Type B pancreatic cell (in vitro differentiated cells): ENCODE results near the gene PCDHB16. TPM values are rescaled to one million over a fixed set of nuclear protein-coding genes. Genes with fewer than 3 reads are reported as not detected.
"Not testable (repeated sequence)": the region's sequence is repeated elsewhere in the genome, so short reads cannot be mapped to it uniquely, and the experiment has no call there.

Source experiments
- DNase-seq: peaks from one replicate; pipeline ENCODE4 v3.0.0; 2021; ENCODE audit warnings: mixed read lengths; ENCODE audit not compliant: unreplicated experiment; ENCODE audit errors: extremely low spot score
- H3K27ac Mint-ChIP-seq: 2 replicates; pipeline ENCODE4 v1.8.0; 2021; ENCODE audit warnings: mild to moderate bottlenecking, mixed read lengths
- H3K27me3 Mint-ChIP-seq: 2 replicates; pipeline ENCODE4 v1.8.0; 2021; ENCODE audit warnings: mixed read lengths
- H3K36me3 Mint-ChIP-seq: 2 replicates; pipeline ENCODE4 v1.8.0; 2021; ENCODE audit warnings: mixed read lengths
- H3K4me1 Mint-ChIP-seq: one replicate; pipeline ENCODE4 v1.8.0; 2021; ENCODE audit warnings: mixed read lengths; ENCODE audit not compliant: unreplicated experiment
- H3K4me3 Mint-ChIP-seq: 2 replicates; pipeline ENCODE4 v1.8.0; 2021; ENCODE audit warnings: mild to moderate bottlenecking, mixed read lengths
- H3K9me3 Mint-ChIP-seq: 2 replicates; pipeline ENCODE4 v1.8.0; 2021; ENCODE audit warnings: mixed read lengths
- total RNA-seq: library from RNA; stranded (reverse); gene quantifications from 2 replicates; pipeline ENCODE4 v1.2.1, GENCODE V29; 2021; ENCODE audit warnings: low replicate concordance
- TF ChIP-seq, protein P1 (sequence below): fragments of 200-600 bp; sonication (generic); conservative IDR thresholded peaks from 2 replicates; pipeline ENCODE4 v1.5.0; 2021; ENCODE audit warnings: antibody characterized with exemption, mild to moderate bottlenecking

Gene PCDHB16
- total RNA-seq, 1 donor from 2014 or later = 6.9 TPM

- Mint-ChIP-seq H3K9me3 (no peaks in the 10 kb centered on the region), H3K4me3 (peak within 1 kb of the TSS; percentile 74), H3K27ac (no peak within 1 kb of the TSS), H3K36me3 (peaks cover 5% of the 10 kb centered on the region), H3K27me3 (no peaks in the 10 kb centered on the region), H3K4me1 (no peaks in the 10 kb centered on the region)
- TF ChIP-seq, protein P1, sequence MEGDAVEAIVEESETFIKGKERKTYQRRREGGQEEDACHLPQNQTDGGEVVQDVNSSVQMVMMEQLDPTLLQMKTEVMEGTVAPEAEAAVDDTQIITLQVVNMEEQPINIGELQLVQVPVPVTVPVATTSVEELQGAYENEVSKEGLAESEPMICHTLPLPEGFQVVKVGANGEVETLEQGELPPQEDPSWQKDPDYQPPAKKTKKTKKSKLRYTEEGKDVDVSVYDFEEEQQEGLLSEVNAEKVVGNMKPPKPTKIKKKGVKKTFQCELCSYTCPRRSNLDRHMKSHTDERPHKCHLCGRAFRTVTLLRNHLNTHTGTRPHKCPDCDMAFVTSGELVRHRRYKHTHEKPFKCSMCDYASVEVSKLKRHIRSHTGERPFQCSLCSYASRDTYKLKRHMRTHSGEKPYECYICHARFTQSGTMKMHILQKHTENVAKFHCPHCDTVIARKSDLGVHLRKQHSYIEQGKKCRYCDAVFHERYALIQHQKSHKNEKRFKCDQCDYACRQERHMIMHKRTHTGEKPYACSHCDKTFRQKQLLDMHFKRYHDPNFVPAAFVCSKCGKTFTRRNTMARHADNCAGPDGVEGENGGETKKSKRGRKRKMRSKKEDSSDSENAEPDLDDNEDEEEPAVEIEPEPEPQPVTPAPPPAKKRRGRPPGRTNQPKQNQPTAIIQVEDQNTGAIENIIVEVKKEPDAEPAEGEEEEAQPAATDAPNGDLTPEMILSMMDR = peak; percentile 69
- no peak for DNase-seq
Observed at GRCh38 chr5:141223112-141223783, 41.1 kb downstream of the PCDHB16 start, which contains the start of gene PCDHB14. PCDHB14 (plus strand) TSS chr5:141223343; CDS start chr5:141223506, 163 bp downstream.

DNA sequence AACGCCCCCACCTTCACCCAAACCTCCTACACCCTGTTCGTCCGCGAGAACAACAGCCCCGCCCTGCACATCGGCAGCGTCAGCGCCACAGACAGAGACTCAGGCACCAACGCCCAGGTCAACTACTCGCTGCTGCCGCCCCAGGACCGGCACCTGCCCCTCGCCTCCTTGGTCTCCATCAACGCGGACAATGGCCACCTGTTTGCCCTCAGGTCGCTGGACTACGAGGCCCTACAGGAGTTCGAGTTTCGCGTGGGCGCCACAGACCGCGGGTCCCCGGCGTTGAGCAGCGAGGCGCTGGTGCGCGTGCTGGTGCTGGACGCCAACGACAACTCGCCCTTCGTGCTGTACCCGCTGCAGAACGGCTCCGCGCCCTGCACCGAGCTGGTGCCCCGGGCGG is 42.7 kb downstream of the PCDHB16 start:
- not testable (repeated sequence) for H3K9me3 Mint-ChIP-seq, H3K36me3 Mint-ChIP-seq, DNase-seq, H3K4me1 Mint-ChIP-seq, H3K27me3 Mint-ChIP-seq, H3K27ac Mint-ChIP-seq, H3K4me3 Mint-ChIP-seq

DNA sequence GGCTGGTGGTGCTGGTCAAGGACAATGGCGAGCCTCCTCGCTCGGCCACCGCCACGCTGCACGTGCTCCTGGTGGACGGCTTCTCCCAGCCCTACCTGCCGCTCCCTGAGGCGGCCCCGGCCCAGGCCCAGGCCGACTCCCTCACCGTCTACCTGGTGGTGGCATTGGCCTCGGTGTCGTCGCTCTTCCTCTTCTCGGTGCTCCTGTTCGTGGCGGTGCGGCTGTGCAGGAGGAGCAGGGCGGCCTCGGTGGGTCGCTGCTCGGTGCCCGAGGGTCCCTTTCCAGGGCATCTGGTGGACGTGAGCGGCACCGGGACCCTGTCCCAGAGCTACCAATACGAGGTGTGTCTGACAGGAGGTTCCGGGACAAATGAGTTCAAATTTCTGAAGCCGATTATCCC is 43.2 kb downstream of the PCDHB16 start:
- not testable (repeated sequence) for H3K4me3 Mint-ChIP-seq, H3K36me3 Mint-ChIP-seq, H3K9me3 Mint-ChIP-seq

DNA sequence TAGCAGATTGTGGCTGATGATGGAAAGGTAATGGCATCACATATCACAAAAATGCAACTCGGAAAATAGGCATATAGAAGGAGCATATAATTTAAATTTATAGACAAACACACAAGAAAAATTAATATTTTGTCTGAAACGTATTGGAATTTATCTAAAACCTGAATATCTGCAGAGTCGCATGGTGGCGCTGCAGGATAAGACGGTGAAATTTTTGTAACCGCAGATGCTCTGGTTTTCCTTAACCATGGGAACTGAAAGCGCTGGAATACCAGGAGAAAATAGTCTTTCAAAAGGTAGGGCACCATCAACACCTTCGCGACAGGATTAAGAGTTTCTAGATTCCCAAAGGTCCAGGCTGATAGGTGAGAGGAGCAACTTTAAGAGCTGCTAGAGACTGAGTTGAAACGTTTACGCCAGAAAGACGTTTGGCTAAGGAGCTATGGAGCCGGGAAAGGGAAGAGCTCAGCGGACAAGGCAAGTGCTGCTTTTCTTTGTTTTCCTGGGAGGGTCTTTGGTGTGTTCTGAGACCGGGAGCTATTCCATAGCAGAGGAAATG is 52.0 kb downstream of the PCDHB16 start:
- no peak for DNase-seq
- H3K9me3 Mint-ChIP-seq = peaks cover 7% of the 10 kb centered on the region

More for the DNA sequence above, 43.2 kb downstream of the PCDHB16 start:
- not testable (repeated sequence) for H3K4me1 Mint-ChIP-seq, H3K27me3 Mint-ChIP-seq, H3K27ac Mint-ChIP-seq, DNase-seq

More for the DNA sequence above, 52.0 kb downstream of the PCDHB16 start:
- no peak overlapping the region for H3K27ac Mint-ChIP-seq
- H3K27me3 Mint-ChIP-seq = no peaks in the 10 kb centered on the region
- no peaks in the 10 kb centered on the region for H3K4me1 Mint-ChIP-seq
- TF ChIP-seq, protein P1 = no peak
- H3K36me3 Mint-ChIP-seq = no peaks in the 10 kb centered on the region
- no peak overlapping the region for H3K4me3 Mint-ChIP-seq

Other genes with a start within 250 kb of the PCDHB16 start
- 2.7 and 3.5 TPM in 2 replicates for gene PCDHAC2, start 215.9 kb upstream of the PCDHB16 start, total RNA-seq
- 0.05 and 0.24 TPM in 2 replicates for gene PCDHB1, start 131.0 kb upstream of the PCDHB16 start, total RNA-seq
- gene PCDHB2, start 87.8 kb upstream of the PCDHB16 start, total RNA-seq = 33.7 and 36.3 TPM in 2 replicates
- 3.9 and 5.4 TPM in 2 replicates for gene PCDHB3, start 81.9 kb upstream of the PCDHB16 start, total RNA-seq
- 1.3 and 2.7 TPM in 2 replicates for gene PCDHB4, start 60.6 kb upstream of the PCDHB16 start, total RNA-seq
- gene PCDHB5, start 47.2 kb upstream of the PCDHB16 start, total RNA-seq = 7.3 and 28.8 TPM in 2 replicates
- 0.80 and 0.95 TPM in 2 replicates for gene PCDHB6, start 32.3 kb upstream of the PCDHB16 start, total RNA-seq
- gene PCDHB7, start 9.7 kb upstream of the PCDHB16 start, total RNA-seq = 0.29 and 0.63 TPM in 2 replicates
- gene PCDHB8, start 4.6 kb upstream of the PCDHB16 start, total RNA-seq = 0.99 and 3.9 TPM in 2 replicates
- gene PCDHB9, start 4.8 kb downstream of the PCDHB16 start, total RNA-seq = 2.2 and 2.8 TPM in 2 replicates
- gene PCDHB10, start 10.0 kb downstream of the PCDHB16 start, total RNA-seq = 2.1 and 3.2 TPM in 2 replicates
- 2.0 and 3.3 TPM in 2 replicates for gene PCDHB11, start 17.2 kb downstream of the PCDHB16 start, total RNA-seq
- 1.4 and 2.3 TPM in 2 replicates for gene PCDHB12, start 26.3 kb downstream of the PCDHB16 start, total RNA-seq
- 2.3 and 4.7 TPM in 2 replicates for gene PCDHB13, start 31.5 kb downstream of the PCDHB16 start, total RNA-seq
- gene PCDHB14, start 41.0 kb downstream of the PCDHB16 start, total RNA-seq = 3.1 and 3.7 TPM in 2 replicates
- gene PCDHB15, start 63.0 kb downstream of the PCDHB16 start, total RNA-seq = 3.3 and 3.8 TPM in 2 replicates
- 0.45 and 0.92 TPM in 2 replicates for gene SLC25A2, start 121.7 kb downstream of the PCDHB16 start, total RNA-seq
- gene TAF7, start 138.4 kb downstream of the PCDHB16 start, total RNA-seq = 87.0 and 92.0 TPM in 2 replicates
- gene PCDHGA1, start 148.1 kb downstream of the PCDHB16 start, total RNA-seq = 0.31 and 0.74 TPM in 2 replicates
- 0.17 and 0.69 TPM in 2 replicates for gene PCDHGA2, start 156.4 kb downstream of the PCDHB16 start, total RNA-seq
- 0.27 and 2.3 TPM in 2 replicates for gene PCDHGA3, start 161.4 kb downstream of the PCDHB16 start, total RNA-seq
- gene PCDHGB1, start 167.7 kb downstream of the PCDHB16 start, total RNA-seq = 1.1 and 1.8 TPM in 2 replicates
- 0.75 and 1.5 TPM in 2 replicates for gene PCDHGA4, start 172.6 kb downstream of the PCDHB16 start, total RNA-seq
- gene PCDHGB2, start 177.6 kb downstream of the PCDHB16 start, total RNA-seq = 0.94 and 0.95 TPM in 2 replicates
- gene PCDHGA5, start 181.8 kb downstream of the PCDHB16 start, total RNA-seq = 0.39 and 0.88 TPM in 2 replicates
- 0.39 and 1.2 TPM in 2 replicates for gene PCDHGB3, start 187.9 kb downstream of the PCDHB16 start, total RNA-seq
- 0.41 and 0.86 TPM in 2 replicates for gene PCDHGA6, start 191.5 kb downstream of the PCDHB16 start, total RNA-seq
- 0.31 and 0.40 TPM in 2 replicates for gene PCDHGA7, start 200.4 kb downstream of the PCDHB16 start, total RNA-seq
- 13.0 and 15.6 TPM in 2 replicates for gene PCDHGB4, start 205.3 kb downstream of the PCDHB16 start, total RNA-seq
- gene PCDHGA8, start 210.2 kb downstream of the PCDHB16 start, total RNA-seq = 1.3 and 2.1 TPM in 2 replicates
- 2.6 and 8.1 TPM in 2 replicates for gene PCDHGB5, start 215.6 kb downstream of the PCDHB16 start, total RNA-seq
- 0.97 and 2.2 TPM in 2 replicates for gene PCDHGA9, start 220.4 kb downstream of the PCDHB16 start, total RNA-seq
- gene PCDHGB6, start 225.6 kb downstream of the PCDHB16 start, total RNA-seq = 4.9 and 39.4 TPM in 2 replicates
- 9.8 and 18.5 TPM in 2 replicates for gene PCDHGA10, start 230.6 kb downstream of the PCDHB16 start, total RNA-seq
- gene PCDHGB7, start 235.3 kb downstream of the PCDHB16 start, total RNA-seq = 4.4 and 8.5 TPM in 2 replicates
- gene PCDHGA11, start 238.7 kb downstream of the PCDHB16 start, total RNA-seq = 2.6 TPM in 2 replicates
- 1.2 and 1.7 TPM in 2 replicates for gene PCDHGA12, start 248.1 kb downstream of the PCDHB16 start, total RNA-seq